Fibroblast of the aortic adventitia (primary cell): ENCODE results near the gene NUDT14. TPM values are rescaled to one million over a fixed set of nuclear protein-coding genes. Genes with fewer than 3 reads are reported as not detected.

Experiments
- DNase-seq: peaks from one replicate; pipeline ENCODE4 v3.0.0-alpha.2; 2010; ENCODE audit warnings: low read depth
- H3K4me3 ChIP-seq: 2 replicates; pipeline ENCODE4 v1.5.1; 2011; ENCODE audit warnings: low read depth, mild to moderate bottlenecking, control low read depth, low read length, moderate library complexity
- CTCF ChIP-seq: IDR thresholded peaks from 2 replicates; pipeline ENCODE4 v1.5.1; 2011; ENCODE audit warnings: mild to moderate bottlenecking, low read length, control low read depth, inconsistent platforms; ENCODE audit not compliant: insufficient read depth
- total RNA-seq: library from RNA; depleted of rRNA; stranded (reverse); fragments of >200 nt; gene quantifications from 2 replicates; pipeline ENCODE4 v1.2.3, GENCODE V29; 2012; ENCODE audit warnings: low replicate concordance

Gene NUDT14
- total RNA-seq, 1 donor: 11.7 TPM

DNA sequence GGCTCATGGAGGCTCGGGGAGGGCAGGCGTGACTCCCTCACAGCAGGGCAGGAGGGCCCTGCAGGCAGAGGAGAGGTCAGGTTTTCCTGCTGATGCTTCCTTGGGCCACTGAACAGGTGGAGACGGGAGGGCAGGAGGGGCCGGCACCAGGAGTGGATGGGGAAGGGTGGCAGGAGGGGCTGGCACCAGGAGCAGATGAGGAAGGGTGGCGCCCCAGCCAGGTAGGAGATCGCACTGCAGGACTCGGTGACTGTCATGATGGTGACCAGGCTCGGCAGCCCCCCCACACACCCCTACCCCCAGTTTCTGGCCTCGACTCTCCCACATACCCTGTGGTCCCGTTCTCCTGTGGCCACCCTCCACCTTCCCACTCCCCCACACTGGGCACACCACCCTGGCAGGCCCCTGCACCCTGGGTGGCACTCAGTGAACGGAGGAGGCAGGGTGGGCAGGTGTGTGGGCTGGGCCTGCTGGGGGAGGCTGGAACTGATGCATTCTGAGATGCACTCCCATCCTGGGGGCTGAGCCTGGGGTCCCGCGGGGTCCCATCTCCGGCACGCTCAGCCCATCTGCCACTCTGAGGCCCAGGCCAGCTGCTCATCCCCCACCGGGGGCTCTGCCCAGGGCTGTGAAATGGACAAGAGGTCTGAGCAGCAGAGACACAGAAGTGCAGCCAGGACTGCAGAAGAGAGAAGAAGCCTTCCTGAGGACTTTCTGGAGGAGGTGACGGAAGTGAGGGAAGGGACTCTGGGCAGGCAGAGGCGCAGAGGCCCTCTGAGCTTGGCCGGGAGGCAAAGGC, 2.8 kb downstream of the NUDT14 start:
- H3K4me3 ChIP-seq: no peak overlapping the region
- DNase-seq: no peak
- no peak for TF ChIP-seq CTCF

DNA sequence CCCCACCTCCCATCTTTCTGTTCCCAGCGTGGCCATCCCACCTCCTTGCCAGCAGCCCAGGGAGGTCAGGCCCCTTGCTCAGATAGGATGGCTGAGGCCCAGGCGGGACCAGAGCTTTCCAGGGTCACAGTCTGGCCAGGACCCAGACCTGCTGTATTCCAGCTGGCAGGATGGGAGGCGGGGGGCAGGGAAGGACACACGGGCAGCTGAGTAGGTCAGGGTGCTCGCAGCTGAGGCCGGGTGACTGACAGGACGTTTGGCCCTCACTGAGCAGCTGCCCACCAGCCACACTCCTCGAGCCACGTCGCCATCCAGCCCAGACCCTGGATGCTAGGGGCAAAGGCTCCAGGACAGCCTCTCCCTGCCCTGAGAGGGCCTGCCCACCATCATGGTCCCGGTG, 4.0 kb downstream of the NUDT14 start:
- no peak for DNase-seq

GRCh38 chr14:105176513-105176912, 4.6 kb downstream of the NUDT14 start:
- H3K4me3 ChIP-seq: no peak overlapping the region
- TF ChIP-seq CTCF: no peak
- DNase-seq: no peak

More for the DNA sequence above, 4.0 kb downstream of the NUDT14 start:
- H3K4me3 ChIP-seq: no peak overlapping the region
- no peak for TF ChIP-seq CTCF

DNA sequence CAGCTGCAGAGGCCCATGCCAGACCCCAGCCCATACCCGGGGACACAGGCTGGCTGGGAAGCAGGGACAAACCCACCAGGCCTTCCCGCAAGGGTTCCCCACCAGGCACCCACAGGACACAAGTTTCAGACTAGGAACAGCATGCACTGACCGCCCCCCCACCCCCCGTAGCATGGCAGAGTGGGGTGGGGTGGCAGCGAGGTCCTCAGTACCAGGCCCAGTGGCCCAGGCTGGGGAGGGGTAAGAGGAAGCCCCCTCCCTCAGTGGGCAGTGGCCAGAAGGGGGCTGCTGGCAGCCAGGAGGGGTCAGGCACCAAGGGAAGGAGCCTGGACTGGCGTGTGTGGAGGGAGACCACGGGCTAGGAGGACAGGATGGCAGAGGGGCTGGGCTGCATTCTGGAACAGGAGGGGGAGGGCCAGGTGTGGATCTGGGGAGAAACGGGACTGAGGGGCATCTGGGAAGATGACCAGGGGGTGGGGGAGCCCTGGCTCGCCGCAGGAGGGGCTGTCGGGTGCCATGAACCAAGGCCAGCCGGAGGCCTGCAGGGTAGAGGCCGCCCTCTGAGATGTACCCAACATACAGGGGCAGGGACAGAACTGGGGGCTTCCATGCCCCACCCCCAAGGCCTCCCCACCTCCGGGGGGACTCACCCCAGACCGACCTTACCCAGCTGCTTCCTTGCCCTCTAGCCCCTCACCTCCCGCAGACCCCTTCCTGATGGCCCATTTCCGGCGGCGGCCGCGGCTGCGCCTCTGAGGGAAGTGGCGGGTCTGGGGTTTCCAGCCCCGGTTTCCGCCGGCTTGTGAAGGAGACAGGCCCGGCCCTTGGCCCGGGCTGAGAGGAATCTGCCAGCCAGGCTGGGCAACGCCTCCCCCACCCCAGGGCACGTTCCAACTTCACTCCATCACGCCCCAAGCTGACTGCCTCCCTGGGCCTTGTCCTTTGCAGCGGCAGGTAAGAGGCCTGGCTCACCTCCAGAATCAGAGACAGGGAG, 6.9 kb downstream of the NUDT14 start:
- TF ChIP-seq CTCF: no peak
- DNase-seq: no peak

GRCh38 chr14:105173145-105173544, 8.0 kb downstream of the NUDT14 start:
- DNase-seq: no peak
- no peak overlapping the region for H3K4me3 ChIP-seq
- TF ChIP-seq CTCF: no peak

More for the DNA sequence above, 6.9 kb downstream of the NUDT14 start:
- no peak overlapping the region for H3K4me3 ChIP-seq

GRCh38 chr14:105172476-105172875, 8.6 kb downstream of the NUDT14 start:
- DNase-seq: no peak
- no peak for TF ChIP-seq CTCF
- H3K4me3 ChIP-seq: no peak overlapping the region
